Smooth muscle cell (in vitro differentiated cells): ENCODE data around the gene PDE9A. TPM values are rescaled to one million over a fixed set of nuclear protein-coding genes. Genes with fewer than 3 reads are reported as not detected.

Experiments
- DNase-seq: peaks from one replicate; lab custom pipeline; 2025; ENCODE audit not compliant: unreplicated experiment; lab: John Stamatoyannopoulos, UW
- H2AFZ ChIP-seq: fragments of 200-600 bp; sonication (generic); 2 replicates; pipeline ENCODE4 v1.6.0; 2016; ENCODE audit warnings: antibody characterized with exemption, low read depth, mild to moderate bottlenecking
- H3F3A ChIP-seq: fragments of 200-600 bp; sonication (generic); 2 replicates; pipeline ENCODE4 v1.6.0; 2017; ENCODE audit warnings: antibody characterized with exemption, low read depth
- H3K27ac ChIP-seq: fragments of 200-600 bp; sonication (generic); 2 replicates; pipeline ENCODE4 v1.5.1; 2016; ENCODE audit warnings: low read depth, mild to moderate bottlenecking
- H3K27me3 ChIP-seq: fragments of 200-600 bp; sonication (generic); 2 replicates; pipeline ENCODE4 v1.6.1; 2016; ENCODE audit warnings: low read depth, mild to moderate bottlenecking
- H3K36me3 ChIP-seq: fragments of 200-600 bp; sonication (generic); 2 replicates; pipeline ENCODE4 v1.5.1; 2016; ENCODE audit warnings: low read depth
- H3K4me1 ChIP-seq: fragments of 200-600 bp; sonication (generic); 2 replicates; pipeline ENCODE4 v1.5.1; 2016; ENCODE audit warnings: low read depth
- H3K4me2 ChIP-seq: fragments of 200-600 bp; sonication (generic); 2 replicates; pipeline ENCODE4 v1.6.0; 2016; ENCODE audit warnings: mild to moderate bottlenecking
- H3K4me3 ChIP-seq: fragments of 200-600 bp; sonication (generic); 2 replicates; pipeline ENCODE4 v1.5.1; 2016; ENCODE audit warnings: mild to moderate bottlenecking
- H3K79me2 ChIP-seq: fragments of 200-600 bp; sonication (generic); 2 replicates; pipeline ENCODE4 v1.6.0; 2016; ENCODE audit warnings: low read depth, mild to moderate bottlenecking
- H3K9ac ChIP-seq: fragments of 200-600 bp; sonication (generic); 2 replicates; pipeline ENCODE4 v1.6.0; 2016; ENCODE audit warnings: low read depth
- H3K9me3 ChIP-seq: fragments of 200-600 bp; sonication (generic); replicated peaks from 2 replicates; pipeline ENCODE4 v1.5.1; 2016; ENCODE audit warnings: low read depth
- H4K20me1 ChIP-seq: fragments of 200-600 bp; sonication (generic); 2 replicates; pipeline ENCODE4 v1.6.0; 2016; ENCODE audit warnings: low read depth
- WGBS: methylation state at CpG from one replicate; pipeline ENCODE4 v1.1.7; 2016; ENCODE audit warnings: low lambda C conversion rate; 5-methylcytosine and 5-hydroxymethylcytosine counted together
- polyA plus RNA-seq: library from polyadenylated mRNA; unstranded; fragments of >200 nt; fragmentation: Nextera tagmentation; extraction: Ambion mirVana; gene quantifications from 2 replicates; pipeline ENCODE4 v1.2.1, GENCODE V29; 2016
- total RNA-seq: library from RNA; depleted of rRNA; stranded (reverse); fragments of >200 nt; gene quantifications from 2 replicates; pipeline ENCODE4 v1.2.3, GENCODE V29; 2014
- TF ChIP-seq, protein P1 (sequence below): fragments of 200-600 bp; sonication (generic); IDR thresholded peaks from 2 replicates; pipeline ENCODE4 v1.5.1; 2017; ENCODE audit warnings: borderline replicate concordance, mild to moderate bottlenecking, antibody characterized with exemption; ENCODE audit not compliant: insufficient read depth, poor library complexity, severe bottlenecking

Gene PDE9A
- total and polyA plus RNA-seq, 2 experiments from 2014 or later = 4.3 to 12.3 TPM

- no peak overlapping the region for H2AFZ ChIP-seq
- no peak for DNase-seq
- H3K4me2 ChIP-seq = no peak overlapping the region
- H3K79me2 ChIP-seq = no peaks in the 10 kb centered on the region
- no peaks in the 10 kb centered on the region for H3K36me3 ChIP-seq
- 67% methylated on average over 7 of the region's 8 CpGs for WGBS
- H4K20me1 ChIP-seq = no peaks in the 10 kb centered on the region
- H3K4me3 ChIP-seq = no peak overlapping the region
- H3K27ac ChIP-seq = no peak overlapping the region
- peaks cover 19% of the 10 kb centered on the region for H3K27me3 ChIP-seq
- no peaks in the 10 kb centered on the region for H3K9me3 ChIP-seq
- TF ChIP-seq, protein P1, sequence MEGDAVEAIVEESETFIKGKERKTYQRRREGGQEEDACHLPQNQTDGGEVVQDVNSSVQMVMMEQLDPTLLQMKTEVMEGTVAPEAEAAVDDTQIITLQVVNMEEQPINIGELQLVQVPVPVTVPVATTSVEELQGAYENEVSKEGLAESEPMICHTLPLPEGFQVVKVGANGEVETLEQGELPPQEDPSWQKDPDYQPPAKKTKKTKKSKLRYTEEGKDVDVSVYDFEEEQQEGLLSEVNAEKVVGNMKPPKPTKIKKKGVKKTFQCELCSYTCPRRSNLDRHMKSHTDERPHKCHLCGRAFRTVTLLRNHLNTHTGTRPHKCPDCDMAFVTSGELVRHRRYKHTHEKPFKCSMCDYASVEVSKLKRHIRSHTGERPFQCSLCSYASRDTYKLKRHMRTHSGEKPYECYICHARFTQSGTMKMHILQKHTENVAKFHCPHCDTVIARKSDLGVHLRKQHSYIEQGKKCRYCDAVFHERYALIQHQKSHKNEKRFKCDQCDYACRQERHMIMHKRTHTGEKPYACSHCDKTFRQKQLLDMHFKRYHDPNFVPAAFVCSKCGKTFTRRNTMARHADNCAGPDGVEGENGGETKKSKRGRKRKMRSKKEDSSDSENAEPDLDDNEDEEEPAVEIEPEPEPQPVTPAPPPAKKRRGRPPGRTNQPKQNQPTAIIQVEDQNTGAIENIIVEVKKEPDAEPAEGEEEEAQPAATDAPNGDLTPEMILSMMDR = no peak
- no peaks in the 10 kb centered on the region for H3F3A ChIP-seq
- H3K9ac ChIP-seq = no peak overlapping the region
- peaks cover 12% of the 10 kb centered on the region for H3K4me1 ChIP-seq
Observed at GRCh38 chr21:42784276-42784675, 130.9 kb downstream of the PDE9A start.

GRCh38 chr21:42784896-42785451 is 131.6 kb downstream of the PDE9A start:
- H3K36me3 ChIP-seq = no peaks in the 10 kb centered on the region
- TF ChIP-seq, protein P1 = no peak
- H3K4me3 ChIP-seq = no peak overlapping the region
- H3K9ac ChIP-seq = no peak overlapping the region
- peaks cover 13% of the 10 kb centered on the region for H3K27me3 ChIP-seq
- H3K79me2 ChIP-seq = no peaks in the 10 kb centered on the region
- no peak overlapping the region for H3K4me2 ChIP-seq
- H3K4me1 ChIP-seq = peaks cover 12% of the 10 kb centered on the region
- no peaks in the 10 kb centered on the region for H3F3A ChIP-seq
- no peak for DNase-seq
- 92% methylated on average over 12 of the region's 17 CpGs for WGBS
- H4K20me1 ChIP-seq = no peaks in the 10 kb centered on the region
- no peaks in the 10 kb centered on the region for H3K9me3 ChIP-seq
- no peak overlapping the region for H3K27ac ChIP-seq
- no peak overlapping the region for H2AFZ ChIP-seq

GRCh38 chr21:42785666-42786427 is 132.4 kb downstream of the PDE9A start:
- Histone ChIP-seq H4K20me1 (no peaks in the 10 kb centered on the region), H3F3A (no peaks in the 10 kb centered on the region), H3K4me1 (peaks cover 8% of the 10 kb centered on the region), H3K9me3 (no peaks in the 10 kb centered on the region), H3K9ac (no peak overlapping the region), H3K27me3 (peaks cover 4% of the 10 kb centered on the region), H3K27ac (no peak overlapping the region), H2AFZ (no peak overlapping the region), H3K79me2 (no peaks in the 10 kb centered on the region), H3K4me2 (no peak overlapping the region), H3K4me3 (no peak overlapping the region), H3K36me3 (no peaks in the 10 kb centered on the region)
- TF ChIP-seq, protein P1 = no peak
- no peak for DNase-seq
- WGBS = 94% methylated on average over 28 of the region's 28 CpGs
